Measurements from ENCODE around the gene DLG5. TPM values are rescaled to one million over a fixed set of nuclear protein-coding genes. Genes with fewer than 3 reads are reported as not detected.

The DLG5 gene
- total and polyA plus RNA-seq, 10 of the 15 experiments (the other 5 are each of a cell fraction or from before 2014, with no cell fraction given), result 0.18 to 6.6 (median 2.7) TPM

DNA sequence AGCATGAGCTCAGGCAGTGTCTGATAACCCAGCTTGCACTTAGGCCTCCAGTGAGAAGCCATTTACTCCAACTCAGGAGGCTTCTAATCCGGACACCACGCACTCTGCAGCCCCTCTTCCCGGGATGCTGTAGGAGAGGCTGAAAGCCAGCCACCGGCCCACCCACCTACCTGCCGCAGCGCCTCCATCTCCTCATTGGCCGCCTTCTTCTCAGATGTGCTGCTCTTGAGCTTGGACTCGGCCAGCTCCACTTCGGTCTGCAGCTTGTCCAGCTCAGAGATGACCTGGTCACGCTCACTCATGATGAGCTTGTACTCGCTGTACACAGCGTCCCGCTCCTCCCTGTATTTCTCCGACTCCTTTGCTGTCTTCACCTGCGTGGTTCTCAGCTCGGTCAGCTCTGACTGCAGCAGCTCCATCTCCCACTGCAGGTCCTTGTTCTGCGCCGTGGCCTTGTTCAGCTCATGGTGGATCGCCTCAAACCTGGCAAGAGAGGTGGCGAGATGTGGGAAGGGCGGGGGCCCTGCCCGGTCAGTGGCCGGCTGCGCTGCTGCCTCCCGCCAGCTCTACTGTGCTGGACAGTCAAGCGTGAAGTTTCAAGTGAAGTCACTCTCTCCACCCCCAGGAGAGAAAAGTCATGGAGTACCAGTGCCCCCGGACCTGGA lies 84.7 kb downstream of the DLG5 start:
- Histone ChIP-seq H3K4me2 (ENCODE audit: control insufficient read depth, insufficient read depth) (no peak overlapping the region), H3K27ac (ENCODE audit: control insufficient read depth, insufficient read depth) (no peak overlapping the region), H3K27me3 (replicated peaks in 1 of 2; ENCODE audit: control insufficient read depth in 2 of 2, insufficient read depth in 2 of 2, low read length in 1 of 2) (no peaks in the 10 kb centered on the region), H4K20me1 (ENCODE audit: control insufficient read depth, insufficient read depth) (no peaks in the 10 kb centered on the region), H3K4me3 (no peak overlapping the region), H3K4me1 (ENCODE audit: control insufficient read depth, insufficient read depth, low read length) (peaks cover 6% of the 10 kb centered on the region), H3K36me3 (ENCODE audit: control insufficient read depth in 2 of 2, insufficient read depth in 2 of 2, low read length in 1 of 2) (no peaks in the 10 kb centered on the region; a peak in 1 of 4 replicates), H2AFZ (ENCODE audit: control insufficient read depth, low read depth, low read length) (no peak overlapping the region), H3K79me2 (ENCODE audit: control insufficient read depth, insufficient read depth, low read length) (no peaks in the 10 kb centered on the region), H3K9ac (ENCODE audit: control insufficient read depth, insufficient read depth, low read length) (no peak overlapping the region), H3K9me3 (replicated peaks; ENCODE audit: control insufficient read depth, insufficient read depth, low read length) (no peaks in the 10 kb centered on the region)
- 85% methylated on average over 27 of the region's 27 CpGs for WGBS (ENCODE audit: insufficient coverage, insufficient replicate concordance, low lambda C conversion rate, missing lambda C conversion rate)
- in situ Hi-C loops (cut with MboI), result no loop called here
- ATAC-seq (no peak), FAIRE-seq (no peak), DNase-seq (ENCODE audit: low read depth, low spot score) (no peak)
- CTCF ChIA-PET, result interaction anchor here (8.0 kb wide), 1 partner anchor 124 kb away, joined by 175 read pairs; no protein-coding TSS in a partner anchor
- POLR2A ChIA-PET, result no interaction called here
- TF ChIP-seq, protein P1, sequence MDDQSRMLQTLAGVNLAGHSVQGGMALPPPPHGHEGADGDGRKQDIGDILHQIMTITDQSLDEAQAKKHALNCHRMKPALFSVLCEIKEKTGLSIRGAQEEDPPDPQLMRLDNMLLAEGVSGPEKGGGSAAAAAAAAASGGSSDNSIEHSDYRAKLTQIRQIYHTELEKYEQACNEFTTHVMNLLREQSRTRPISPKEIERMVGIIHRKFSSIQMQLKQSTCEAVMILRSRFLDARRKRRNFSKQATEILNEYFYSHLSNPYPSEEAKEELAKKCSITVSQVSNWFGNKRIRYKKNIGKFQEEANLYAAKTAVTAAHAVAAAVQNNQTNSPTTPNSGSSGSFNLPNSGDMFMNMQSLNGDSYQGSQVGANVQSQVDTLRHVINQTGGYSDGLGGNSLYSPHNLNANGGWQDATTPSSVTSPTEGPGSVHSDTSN (IDR thresholded peaks at IDR 0.05; ENCODE audit: insufficient replicate concordance, low read depth, low read length), result no peak
- TF ChIP-seq IRF4 (IDR thresholded peaks at IDR 0.05; ENCODE audit: low read depth, low read length), result no peak
- TF ChIP-seq TAF1 (IDR thresholded peaks at IDR 0.05; ENCODE audit: borderline replicate concordance, low read depth, low read length), result no peak
- no peak for TF ChIP-seq E4F1 (IDR thresholded peaks at IDR 0.05; ENCODE audit: borderline replicate concordance, partially characterized antibody)
- TF ChIP-seq CEBPB (IDR thresholded peaks at IDR 0.05; ENCODE audit: borderline replicate concordance in 1 of 2, low read depth in 2 of 2, low read length in 2 of 2), result no peak
- no peak for TF ChIP-seq ATF2 (IDR thresholded peaks at IDR 0.05; ENCODE audit: low read length)
- RAD21 ChIA-PET (ENCODE audit: unreplicated experiment), result interaction anchor here (1.2 kb wide), 1 partner anchor 127 kb away, joined by 3 read pairs; no protein-coding TSS in a partner anchor
- intact Hi-C loops (cut with micrococcal nuclease; ENCODE audit: unreplicated experiment), result no loop called here
- SMC1A ChIA-PET (ENCODE audit: uncharacterized antibody, unreplicated experiment), result interaction anchor here (1.0 kb wide), 1 partner anchor 130 kb away, joined by 3 read pairs; no protein-coding TSS in a partner anchor
- no TSS peak for BruUV-seq (replicated peaks)
